K562 (cell line): ENCODE results near the gene BOD1L2.

Source experiments
- EGR1 ChIP-seq: fragments of 450-650 bp; conservative IDR thresholded peaks from 2 replicates; pipeline ENCODE4 v1.6.1; 2017; ENCODE audit warnings: mild to moderate bottlenecking
- FOXK1 ChIP-seq: sonication (generic); formaldehyde crosslinking; IDR thresholded peaks from 2 replicates; pipeline ENCODE4 v1.8.0; 2022; ENCODE audit warnings: missing genetic modification reagents, mild to moderate bottlenecking, borderline replicate concordance
- LARP7 ChIP-seq: fragments of 450-650 bp; IDR thresholded peaks from 2 replicates; pipeline ENCODE4 v1.6.1; 2016
- MAFK ChIP-seq: IDR thresholded peaks from 2 replicates; pipeline ENCODE4 v1.6.1; 2011; ENCODE audit warnings: low read length, improper control_type of control experiment
- MBD2 ChIP-seq: sonication (generic); IDR thresholded peaks from 2 replicates; pipeline ENCODE4 v1.6.1; 2016; ENCODE audit warnings: low read depth, borderline replicate concordance
- RCOR1 ChIP-seq, 2 experiments: IDR thresholded peaks; 2 replicates each; pipeline ENCODE4 v1.6.1; 2012; ENCODE audit warnings: low read depth in 2 of 2, low read length in 2 of 2, borderline replicate concordance in 1 of 2, improper control_type of control experiment in 1 of 2
- XRCC5 ChIP-seq: fragments of 200-400 bp; formaldehyde crosslinking; IDR thresholded peaks from 2 replicates; pipeline ENCODE4 v1.6.1; 2017; ENCODE audit warnings: low read depth, mild to moderate bottlenecking, low read length
- YY1 ChIP-seq, 3 experiments: IDR thresholded peaks; 2 replicates each; pipeline ENCODE4 v1.6.1; 2011; ENCODE audit warnings: low read length in 2 of 3, mild to moderate bottlenecking in 2 of 3, moderate library complexity in 2 of 3, borderline replicate concordance in 1 of 3, control low read depth in 1 of 3, low read depth in 1 of 3; ENCODE audit not compliant: insufficient read depth in 3 of 3, insufficient replicate concordance in 2 of 3, control insufficient read depth in 1 of 3, insufficient read length in 1 of 3; ENCODE audit errors: extremely low read depth in 1 of 3
- ZNF507 ChIP-seq: conservative IDR thresholded peaks from 2 replicates; pipeline ENCODE4 v1.6.1; 2017; ENCODE audit warnings: missing genetic modification characterization, missing compliant biosample characterization
- TF ChIP-seq, protein P1 (sequence below), 3 experiments: IDR thresholded peaks in 2 of 3; conservative IDR thresholded peaks in 1 of 3; 2 replicates each; pipeline ENCODE4 v1.5.1; 2011 to 2012; ENCODE audit warnings: low read length in 3 of 3, mild to moderate bottlenecking in 3 of 3, control low read depth in 2 of 3, improper control_type of control experiment in 1 of 3, inconsistent platforms in 1 of 3, low read depth in 1 of 3, mixed read lengths in 1 of 3, moderate library complexity in 1 of 3; ENCODE audit not compliant: insufficient read depth in 2 of 3
- TF ChIP-seq, protein P2 (sequence below): sonication (generic); formaldehyde crosslinking; IDR thresholded peaks from 2 replicates; pipeline ENCODE4 v1.9.0; 2022; ENCODE audit warnings: mild to moderate bottlenecking, missing genetic modification reagents
- TF ChIP-seq, protein P3 (sequence below), 2 experiments: IDR thresholded peaks; 2 replicates each; pipeline ENCODE4 v1.6.1; 2011; ENCODE audit warnings: borderline replicate concordance in 1 of 2, control low read depth in 1 of 2, low read depth in 1 of 2, low read length in 1 of 2, mild to moderate bottlenecking in 1 of 2, mixed read lengths in 1 of 2, moderate library complexity in 1 of 2; ENCODE audit not compliant: insufficient read depth in 1 of 2, insufficient read length in 1 of 2, poor library complexity in 1 of 2, severe bottlenecking in 1 of 2; ENCODE audit errors: extremely low read depth in 1 of 2
- TF ChIP-seq, protein P4 (sequence below): sonication (generic); formaldehyde crosslinking; IDR thresholded peaks from 2 replicates; pipeline ENCODE4 v1.8.1; 2022; ENCODE audit warnings: missing genetic modification reagents

DNA sequence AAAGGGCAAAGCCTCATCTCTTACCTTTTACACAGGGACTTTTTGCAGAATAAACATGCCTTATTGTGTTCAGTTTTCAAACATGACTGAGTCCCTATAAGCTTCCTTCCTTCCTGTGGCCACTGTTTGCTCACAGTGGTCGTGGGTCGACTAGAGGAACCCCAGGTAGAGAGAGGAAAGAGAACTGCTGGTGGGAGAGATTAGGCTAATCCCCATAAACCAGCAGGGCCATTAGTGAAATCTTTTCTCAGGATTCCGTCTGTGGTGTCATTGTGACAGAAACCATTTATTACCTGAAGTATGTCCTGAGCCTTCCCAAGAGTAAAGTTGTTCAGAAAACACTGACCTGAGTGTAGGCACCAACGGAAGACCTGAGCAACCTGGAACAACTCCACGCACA lies 21.3 kb upstream of the BOD1L2 start:
- no peak for TF ChIP-seq ZNF507 (tag)
- TF ChIP-seq, protein P1, sequence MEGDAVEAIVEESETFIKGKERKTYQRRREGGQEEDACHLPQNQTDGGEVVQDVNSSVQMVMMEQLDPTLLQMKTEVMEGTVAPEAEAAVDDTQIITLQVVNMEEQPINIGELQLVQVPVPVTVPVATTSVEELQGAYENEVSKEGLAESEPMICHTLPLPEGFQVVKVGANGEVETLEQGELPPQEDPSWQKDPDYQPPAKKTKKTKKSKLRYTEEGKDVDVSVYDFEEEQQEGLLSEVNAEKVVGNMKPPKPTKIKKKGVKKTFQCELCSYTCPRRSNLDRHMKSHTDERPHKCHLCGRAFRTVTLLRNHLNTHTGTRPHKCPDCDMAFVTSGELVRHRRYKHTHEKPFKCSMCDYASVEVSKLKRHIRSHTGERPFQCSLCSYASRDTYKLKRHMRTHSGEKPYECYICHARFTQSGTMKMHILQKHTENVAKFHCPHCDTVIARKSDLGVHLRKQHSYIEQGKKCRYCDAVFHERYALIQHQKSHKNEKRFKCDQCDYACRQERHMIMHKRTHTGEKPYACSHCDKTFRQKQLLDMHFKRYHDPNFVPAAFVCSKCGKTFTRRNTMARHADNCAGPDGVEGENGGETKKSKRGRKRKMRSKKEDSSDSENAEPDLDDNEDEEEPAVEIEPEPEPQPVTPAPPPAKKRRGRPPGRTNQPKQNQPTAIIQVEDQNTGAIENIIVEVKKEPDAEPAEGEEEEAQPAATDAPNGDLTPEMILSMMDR (IDR thresholded peaks at IDR 0.05 in 2 of 3, conservative IDR thresholded peaks at IDR 0.05 in 1 of 3; ENCODE audit: insufficient read depth in 2 of 3, low read depth in 1 of 3, low read length in 3 of 3) = no peak
- no peak for TF ChIP-seq FOXK1 (CRISPR knock-in tag)
- no peak for TF ChIP-seq MAFK
- TF ChIP-seq, protein P2, sequence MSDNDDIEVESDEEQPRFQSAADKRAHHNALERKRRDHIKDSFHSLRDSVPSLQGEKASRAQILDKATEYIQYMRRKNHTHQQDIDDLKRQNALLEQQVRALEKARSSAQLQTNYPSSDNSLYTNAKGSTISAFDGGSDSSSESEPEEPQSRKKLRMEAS (CRISPR knock-in tag) = no peak
- no peak for TF ChIP-seq YY1 (IDR thresholded peaks at IDR 0.05; ENCODE audit: borderline replicate concordance in 1 of 3, control insufficient read depth in 1 of 3, extremely low read depth in 1 of 3, insufficient read depth in 3 of 3, insufficient read length in 1 of 3, insufficient replicate concordance in 2 of 3, low read depth in 1 of 3, low read length in 2 of 3)
- TF ChIP-seq, protein P3, sequence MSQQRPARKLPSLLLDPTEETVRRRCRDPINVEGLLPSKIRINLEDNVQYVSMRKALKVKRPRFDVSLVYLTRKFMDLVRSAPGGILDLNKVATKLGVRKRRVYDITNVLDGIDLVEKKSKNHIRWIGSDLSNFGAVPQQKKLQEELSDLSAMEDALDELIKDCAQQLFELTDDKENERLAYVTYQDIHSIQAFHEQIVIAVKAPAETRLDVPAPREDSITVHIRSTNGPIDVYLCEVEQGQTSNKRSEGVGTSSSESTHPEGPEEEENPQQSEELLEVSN (IDR thresholded peaks at IDR 0.05; ENCODE audit: borderline replicate concordance in 1 of 2, extremely low read depth in 1 of 2, insufficient read depth in 1 of 2, insufficient read length in 1 of 2, low read depth in 1 of 2, low read length in 1 of 2, poor library complexity in 1 of 2, severe bottlenecking in 1 of 2) = no peak
- TF ChIP-seq XRCC5 = no peak
- TF ChIP-seq RCOR1 (IDR thresholded peaks at IDR 0.05; ENCODE audit: borderline replicate concordance in 1 of 2, low read depth in 2 of 2, low read length in 2 of 2) = no peak
- no peak for TF ChIP-seq LARP7
- no peak for TF ChIP-seq MBD2
- TF ChIP-seq EGR1 = no peak
- TF ChIP-seq, protein P4, sequence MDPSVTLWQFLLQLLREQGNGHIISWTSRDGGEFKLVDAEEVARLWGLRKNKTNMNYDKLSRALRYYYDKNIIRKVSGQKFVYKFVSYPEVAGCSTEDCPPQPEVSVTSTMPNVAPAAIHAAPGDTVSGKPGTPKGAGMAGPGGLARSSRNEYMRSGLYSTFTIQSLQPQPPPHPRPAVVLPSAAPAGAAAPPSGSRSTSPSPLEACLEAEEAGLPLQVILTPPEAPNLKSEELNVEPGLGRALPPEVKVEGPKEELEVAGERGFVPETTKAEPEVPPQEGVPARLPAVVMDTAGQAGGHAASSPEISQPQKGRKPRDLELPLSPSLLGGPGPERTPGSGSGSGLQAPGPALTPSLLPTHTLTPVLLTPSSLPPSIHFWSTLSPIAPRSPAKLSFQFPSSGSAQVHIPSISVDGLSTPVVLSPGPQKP (CRISPR knock-in tag) = no peak
